Right lobe of liver (tissue), 6 donors: ENCODE results near the gene SETMAR. TPM values are rescaled to one million over a fixed set of nuclear protein-coding genes. Genes with fewer than 3 reads are reported as not detected.

Experiments used
- ATAC-seq, 4 donors: fragments of 200-7000 bp; cut with Tn5 transposase; one replicate each; pipeline ENCODE4 v1.9.1; 2020; ENCODE audit warnings: mild to moderate bottlenecking in 4 of 4, moderate library complexity in 4 of 4
- DNase-seq, 3 donors: peaks; one replicate each; pipeline ENCODE4 v3.0.0-alpha.2; 2020
- H3K27ac ChIP-seq, 3 donors: fragments of 200-600 bp; one replicate each; pipeline ENCODE4 v1.8.0; 2022
- H3K27me3 ChIP-seq, 2 donors: fragments of 200-600 bp; one replicate each; pipeline ENCODE4 v1.8.0; 2022
- H3K36me3 ChIP-seq, 4 donors: fragments of 200-600 bp; sonication (generic) in 1 of 4; one replicate each; pipeline versions ENCODE4 v1.5.1 to v1.8.0; 2017 to 2022; ENCODE audit warnings: control low read depth in 1 of 4
- H3K4me1 ChIP-seq, 4 donors: fragments of 200-600 bp; sonication (generic) in 1 of 4; one replicate each; pipeline versions ENCODE4 v1.5.1 to v1.8.0; 2017 to 2022; ENCODE audit warnings: control low read depth in 1 of 4
- H3K4me3 ChIP-seq, 3 donors: fragments of 200-600 bp; one replicate each; pipeline ENCODE4 v1.8.0; 2022
- H3K9me3 ChIP-seq, 4 donors: fragments of 200-600 bp; sonication (generic) in 1 of 4; one replicate each; pipeline versions ENCODE4 v1.5.1 to v1.8.0; 2017 to 2022; ENCODE audit warnings: control low read depth in 1 of 4
- CTCF ChIP-seq, 4 donors: fragments of 200-600 bp in 3 of 4; fragments of 450-650 bp in 1 of 4; IDR thresholded peaks; one replicate each; pipeline versions ENCODE4 v1.5.1 to v1.8.0; 2016 to 2022; ENCODE audit warnings: antibody characterized with exemption in 4 of 4, mild to moderate bottlenecking in 2 of 4
- POLR2A ChIP-seq: fragments of 450-650 bp; IDR thresholded peaks from one replicate; pipeline ENCODE4 v1.6.1; 2017; ENCODE audit warnings: antibody characterized with exemption, mild to moderate bottlenecking
- WGBS: methylation state at CpG from one replicate; pipeline ENCODE4 v1.1.6; 2018; ENCODE audit warnings: low coverage, low lambda C conversion rate; ENCODE audit not compliant: insufficient coverage; ENCODE audit errors: missing lambda C conversion rate; 5-methylcytosine and 5-hydroxymethylcytosine counted together
- intact Hi-C, 2 donors: fragments of 100-400 bp; cut with DNase I; formaldehyde crosslinking; loops; one replicate each; pipeline versions ENCODE4 v1.11.2 to v1.14.1; 2022
- long read RNA-seq: library from polyadenylated mRNA; unstranded; transcript quantifications from one replicate; pipeline ENCODE4 v2.0.0, GENCODE V29; 2019
- total RNA-seq, 6 experiments: library from RNA; depleted of rRNA in 2 of 6; stranded (reverse); fragments of >200 nt in 2 of 6; fragmentation: NEBNext Ultra II Directional in 3 of 6; extraction: Animal tissue kit (Norgen Biotek cat#: 25700) in 3 of 6; gene quantifications; one replicate each; pipeline versions ENCODE4 v1.1.0 to v1.2.4, GENCODE V29; 2016 to 2023
- donor health status: DM: no; HTN: yes; CAD: no.
- donor health status: DM: no; HTN: no; CAD: no.
- donor health status: DM: no; HTN: no; CAD: no.
- donor health status: DM: no; HTN: yes; CAD: no.
- donor health status: DM: no; HTN: yes; CAD: no.

SETMAR gene
- 1 to 10 TPM; 5.7 to 8.9 (median 7.0) TPM for total RNA-seq
- long read RNA-seq, partial matches to known transcripts: 0 of 2 reads
- long read RNA-seq, other reads (novel, unspliced or antisense): 2 of 2 reads

GRCh38 chr3:4303187-4304123 is at the start of gene SETMAR:
TSS of gene SETMAR (plus strand) at chr3:4303369. CDS start at chr3:4303371, 2 bp downstream.
- TF ChIP-seq POLR2A: peak; percentile 67
- no peak for TF ChIP-seq CTCF (IDR thresholded peaks at IDR 0.05)
- H3K4me1 ChIP-seq: peaks cover 0 to 24% (median 3%) of the 10 kb centered on the region in 4 donors
- peak within 1 kb of the TSS; percentile 79 to 93 (median 92) for H3K27ac ChIP-seq
- H3K27me3 ChIP-seq: no peaks in the 10 kb centered on the region
- peak within 1 kb of the TSS; percentile 45 to 87 (median 74) for H3K4me3 ChIP-seq
- H3K9me3 ChIP-seq: no peaks in the 10 kb centered on the region
- ATAC-seq (peak; percentile 97 to 98 (median 98)), DNase-seq (peak; percentile 89 to 91 (median 91))
- no peaks in the 10 kb centered on the region for H3K36me3 ChIP-seq
- WGBS: 0% methylated on average over 23 of the region's 62 CpGs
- intact Hi-C loops: no loop called here

GRCh38 chr3:4261406-4261805 is 41.8 kb upstream of the SETMAR start:
- no peak overlapping the region for H3K4me3 ChIP-seq
- WGBS: 73% methylated on average over 5 of the region's 6 CpGs

GRCh38 chr3:4264040-4264439 is 39.1 kb upstream of the SETMAR start:
- Histone ChIP-seq H3K36me3 (no peaks in the 10 kb centered on the region), H3K4me1 (no peaks in the 10 kb centered on the region), H3K9me3 (no peaks in the 10 kb centered on the region), H3K27ac (no peak overlapping the region), H3K27me3 (no peaks in the 10 kb centered on the region), H3K4me3 (no peak overlapping the region)
- no peak for DNase-seq
- intact Hi-C loops: no loop called here
- TF ChIP-seq POLR2A (no peak), CTCF (IDR thresholded peaks at IDR 0.05) (no peak)
- no peak for ATAC-seq
- WGBS: 83% methylated on average over 6 of the region's 6 CpGs

More at GRCh38 chr3:4261406-4261805, 41.8 kb upstream of the SETMAR start:
- Histone ChIP-seq H3K4me1 (no peaks in the 10 kb centered on the region), H3K27me3 (no peaks in the 10 kb centered on the region), H3K9me3 (no peaks in the 10 kb centered on the region), H3K27ac (no peak overlapping the region), H3K36me3 (no peaks in the 10 kb centered on the region)
- intact Hi-C loops: no loop called here
- DNase-seq (no peak), ATAC-seq (no peak)
- no peak for TF ChIP-seq POLR2A
- TF ChIP-seq CTCF (IDR thresholded peaks at IDR 0.05): no peak

GRCh38 chr3:4270720-4271119 is 32.4 kb upstream of the SETMAR start:
- Histone ChIP-seq H3K4me1 (no peaks in the 10 kb centered on the region), H3K27ac (no peak overlapping the region), H3K36me3 (no peaks in the 10 kb centered on the region), H3K4me3 (no peak overlapping the region), H3K9me3 (no peaks in the 10 kb centered on the region), H3K27me3 (no peaks in the 10 kb centered on the region)
- no peak for DNase-seq
- ATAC-seq: no peak
- intact Hi-C loops: no loop called here
- TF ChIP-seq CTCF (IDR thresholded peaks at IDR 0.05): no peak
- no peak for TF ChIP-seq POLR2A
- WGBS: 0% methylated on average over 2 of the region's 3 CpGs
